ENCODE results near the gene ILK.

GRCh38 chr11:6656584-6656915 lies 53.0 kb downstream of the ILK start:
- TF ChIP-seq CTCF (IDR thresholded peaks at IDR 0.05): no peak
- TF ChIP-seq POLR2A (IDR thresholded peaks at IDR 0.05): no peak
- TF ChIP-seq POLR2AphosphoS5 (IDR thresholded peaks at IDR 0.05): no peak
